Endothelial cell of umbilical vein (primary cell): ENCODE measurements around the gene PKD2. TPM values are rescaled to one million over a fixed set of nuclear protein-coding genes. Genes with fewer than 3 reads are reported as not detected.

ENCODE experiments used
- BruUV-seq: library from RNA; stranded (reverse); fragments of 400-500 nt; replicated peaks from 2 replicates; lab custom pipeline; 2021; lab: Mats Ljungman, UMichigan
- CTCF ChIA-PET: fragments of 300-600, 350-600 bp; sonication (Branson Sonifier 250); formaldehyde crosslinking; loops from one replicate; lab custom pipeline; 2021; ENCODE audit warnings: antibody characterized with exemption, inconsistent platforms; lab: Charles Lee
- POLR2A ChIA-PET: fragments of 300-600, 350-600 bp; sonication (Branson Sonifier 250); formaldehyde crosslinking; loops from one replicate; lab custom pipeline; 2021; ENCODE audit warnings: antibody characterized with exemption, inconsistent platforms; lab: Charles Lee
- DNase-seq: peaks from one replicate; pipeline ENCODE4 v3.0.0-alpha.2; 2011; ENCODE audit warnings: low read depth, low spot score
- FAIRE-seq: peaks from 2 replicates; lab custom pipeline; 2011; peaks lifted over from hg19 to GRCh38; lab: Jason Lieb, UNC
- H2AFZ ChIP-seq: 2 replicates; pipeline ENCODE4 v1.6.0; 2012; ENCODE audit warnings: low read depth, low read length, control low read depth, inconsistent platforms
- H3K27ac ChIP-seq: 2 replicates; pipeline ENCODE4 v1.5.1; 2011; ENCODE audit warnings: low read depth, mild to moderate bottlenecking, control low read depth, low read length, moderate library complexity; ENCODE audit not compliant: insufficient read depth
- H3K27me3 ChIP-seq, 2 experiments: 2 replicates each; pipeline versions ENCODE4 v1.6.0 to v1.6.1; 2011; ENCODE audit warnings: low read length in 2 of 2, mixed read lengths in 1 of 2; ENCODE audit not compliant: control insufficient read depth in 2 of 2, insufficient read depth in 2 of 2
- H3K36me3 ChIP-seq, 2 experiments: 2 replicates in 1 of 2; 3 replicates in 1 of 2; pipeline ENCODE4 v1.5.1; 2011; ENCODE audit warnings: low read length in 2 of 2, mild to moderate bottlenecking in 1 of 2, moderate library complexity in 1 of 2; ENCODE audit not compliant: control insufficient read depth in 2 of 2, insufficient read depth in 2 of 2; ENCODE audit errors: extremely low read depth in 1 of 2
- H3K4me1 ChIP-seq: 3 replicates; pipeline ENCODE4 v1.5.1; 2011; ENCODE audit warnings: mild to moderate bottlenecking, low read length; ENCODE audit not compliant: control insufficient read depth, insufficient read depth; ENCODE audit errors: extremely low read depth
- H3K4me2 ChIP-seq: 2 replicates; pipeline ENCODE4 v1.6.1; 2011; ENCODE audit warnings: low read length, control low read depth, mixed read lengths; ENCODE audit not compliant: insufficient read depth
- H3K4me3 ChIP-seq, 3 experiments: fragments of 200-600 bp in 1 of 3; sonication (generic), shearing (Covaris generic) in 1 of 3; replicated peaks in 1 of 3; 2 replicates each; pipeline ENCODE4 v1.5.1; 2011 to 2016; ENCODE audit warnings: control low read depth in 3 of 3, low read length in 3 of 3, mild to moderate bottlenecking in 2 of 3, inconsistent platforms in 1 of 3, low read depth in 1 of 3, moderate library complexity in 1 of 3; ENCODE audit not compliant: insufficient read depth in 1 of 3
- H3K79me2 ChIP-seq: 2 replicates; pipeline ENCODE4 v1.6.0; 2012; ENCODE audit warnings: low read length, inconsistent platforms; ENCODE audit not compliant: control insufficient read depth, insufficient read depth
- H3K9ac ChIP-seq: replicated peaks from 2 replicates; pipeline ENCODE3; 2011; ENCODE audit warnings: low read length, control low read depth; ENCODE audit not compliant: insufficient read depth; ENCODE audit errors: extremely low read depth
- H3K9me1 ChIP-seq: replicated peaks from 3 replicates; pipeline ENCODE4 v1.6.0; 2011; ENCODE audit warnings: mild to moderate bottlenecking, low read length; ENCODE audit not compliant: control insufficient read depth, insufficient read depth; ENCODE audit errors: extremely low read depth
- H3K9me3 ChIP-seq: replicated peaks from 2 replicates; pipeline ENCODE4 v1.5.1; 2012; ENCODE audit warnings: low read length, inconsistent platforms; ENCODE audit not compliant: control insufficient read depth, insufficient read depth
- H4K20me1 ChIP-seq: replicated peaks from 2 replicates; pipeline ENCODE3; 2011; ENCODE audit warnings: mild to moderate bottlenecking, low read length; ENCODE audit not compliant: control insufficient read depth, insufficient read depth; ENCODE audit errors: extremely low read depth
- EZH2 ChIP-seq: IDR thresholded peaks from 2 replicates; pipeline ENCODE4 v1.6.1; 2012; ENCODE audit warnings: borderline replicate concordance, low read depth, mild to moderate bottlenecking, moderate library complexity, low read length, inconsistent platforms; ENCODE audit not compliant: severe bottlenecking
- JUN ChIP-seq: IDR thresholded peaks from 2 replicates; pipeline ENCODE4 v1.6.1; 2011; ENCODE audit warnings: borderline replicate concordance, low read depth; ENCODE audit not compliant: insufficient read length, insufficient read depth
- POLR2A ChIP-seq: IDR thresholded peaks from 2 replicates; pipeline ENCODE4 v1.6.1; 2012; ENCODE audit warnings: low read depth, mild to moderate bottlenecking, control low read depth, low read length
- POLR2AphosphoS5 ChIP-seq: IDR thresholded peaks from 2 replicates; pipeline ENCODE4 v1.6.1; 2012; ENCODE audit warnings: low read depth, mild to moderate bottlenecking, control low read depth, low read length, moderate library complexity; ENCODE audit not compliant: insufficient read depth
- dilution Hi-C: fragments of 300-500 bp; cut with MboI; formaldehyde crosslinking; loops from one replicate; pipeline ENCODE4 v1.15.0; 2019; ENCODE audit warnings: low sequenced_read_pairs; ENCODE audit not compliant: extremely low pct_ligation_motif_present
- intact Hi-C: fragments of 100-400 bp; cut with micrococcal nuclease; formaldehyde crosslinking; loops from one replicate; pipeline ENCODE4 v1.10.0; 2022
- polyA plus RNA-seq, 4 experiments: library from polyadenylated mRNA; depleted of rRNA in 3 of 4; stranded (reverse) in 3 of 4; unstranded in 1 of 4; fragments of >200 nt; gene quantifications; 2 replicates each; pipeline versions ENCODE4 v1.2.1 to v1.2.3, GENCODE V29; 2011 to 2012; ENCODE audit warnings: missing spikeins in 1 of 4
- total RNA-seq: library from RNA; stranded (reverse); gene quantifications from 2 replicates; pipeline ENCODE4 v1.2.3, GENCODE V29; 2021
- TF ChIP-seq, protein P1 (sequence below): IDR thresholded peaks from 2 replicates; pipeline ENCODE4 v1.6.1; 2011; ENCODE audit not compliant: insufficient read depth, insufficient read length
- TF ChIP-seq, protein P2 (sequence below), 2 donors: IDR thresholded peaks; 1 replicate in 1 of 2; 2 replicates in 1 of 2; pipeline ENCODE4 v1.5.1; 2011; ENCODE audit warnings: low read length in 2 of 2, mild to moderate bottlenecking in 2 of 2, moderate library complexity in 2 of 2, control low read depth in 1 of 2, inconsistent platforms in 1 of 2, low read depth in 1 of 2; ENCODE audit not compliant: insufficient read depth in 1 of 2; ENCODE audit errors: extremely low read depth in 1 of 2

The PKD2 gene
- total and polyA plus RNA-seq, 2 donors (not counting 3 experiments of a cell fraction or from before 2014, with no cell fraction given): 23.1 to 27.0 TPM

DNA sequence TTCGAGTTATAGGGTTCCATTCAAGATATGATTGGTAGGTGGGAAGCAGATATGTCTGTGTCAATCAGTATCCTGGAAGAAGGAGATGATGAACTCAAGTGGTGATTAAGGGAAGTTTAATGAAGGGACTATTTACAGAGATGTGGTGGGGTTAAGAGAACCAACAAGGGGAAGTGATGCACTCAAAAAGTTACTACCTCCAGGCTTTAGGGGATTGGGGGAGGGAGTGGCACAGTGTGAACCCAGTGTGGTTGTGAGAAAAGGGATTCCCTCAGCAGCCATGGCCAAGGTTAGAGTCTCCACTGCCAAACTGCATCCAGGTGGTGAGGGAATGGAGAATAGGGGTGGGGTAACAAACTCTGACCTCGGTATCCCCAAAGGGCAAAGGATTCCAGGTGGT is 27.9 kb downstream of the PKD2 start:
- POLR2A ChIA-PET: no interaction called here
- TF ChIP-seq JUN (no peak), POLR2AphosphoS5 (no peak), EZH2 (no peak), POLR2A (no peak)
- TF ChIP-seq, protein P1, sequence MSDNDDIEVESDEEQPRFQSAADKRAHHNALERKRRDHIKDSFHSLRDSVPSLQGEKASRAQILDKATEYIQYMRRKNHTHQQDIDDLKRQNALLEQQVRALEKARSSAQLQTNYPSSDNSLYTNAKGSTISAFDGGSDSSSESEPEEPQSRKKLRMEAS: no peak
- TF ChIP-seq, protein P2, sequence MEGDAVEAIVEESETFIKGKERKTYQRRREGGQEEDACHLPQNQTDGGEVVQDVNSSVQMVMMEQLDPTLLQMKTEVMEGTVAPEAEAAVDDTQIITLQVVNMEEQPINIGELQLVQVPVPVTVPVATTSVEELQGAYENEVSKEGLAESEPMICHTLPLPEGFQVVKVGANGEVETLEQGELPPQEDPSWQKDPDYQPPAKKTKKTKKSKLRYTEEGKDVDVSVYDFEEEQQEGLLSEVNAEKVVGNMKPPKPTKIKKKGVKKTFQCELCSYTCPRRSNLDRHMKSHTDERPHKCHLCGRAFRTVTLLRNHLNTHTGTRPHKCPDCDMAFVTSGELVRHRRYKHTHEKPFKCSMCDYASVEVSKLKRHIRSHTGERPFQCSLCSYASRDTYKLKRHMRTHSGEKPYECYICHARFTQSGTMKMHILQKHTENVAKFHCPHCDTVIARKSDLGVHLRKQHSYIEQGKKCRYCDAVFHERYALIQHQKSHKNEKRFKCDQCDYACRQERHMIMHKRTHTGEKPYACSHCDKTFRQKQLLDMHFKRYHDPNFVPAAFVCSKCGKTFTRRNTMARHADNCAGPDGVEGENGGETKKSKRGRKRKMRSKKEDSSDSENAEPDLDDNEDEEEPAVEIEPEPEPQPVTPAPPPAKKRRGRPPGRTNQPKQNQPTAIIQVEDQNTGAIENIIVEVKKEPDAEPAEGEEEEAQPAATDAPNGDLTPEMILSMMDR (IDR thresholded peaks at IDR 0.05; ENCODE audit: extremely low read depth in 1 of 2, insufficient read depth in 1 of 2, low read depth in 1 of 2, low read length in 2 of 2): no peak
- peaks cover 5 to 21% of the 10 kb centered on the region in 2 experiments for H3K36me3 ChIP-seq
- no TSS peak for BruUV-seq
- no peak overlapping the region for H3K27ac ChIP-seq
- H3K27me3 ChIP-seq: no peaks in the 10 kb centered on the region
- H3K4me1 ChIP-seq: no peaks in the 10 kb centered on the region
- H3K79me2 ChIP-seq: peaks cover 1% of the 10 kb centered on the region
- no peak overlapping the region for H3K4me3 ChIP-seq
- H2AFZ ChIP-seq: no peak overlapping the region
- FAIRE-seq: no peak
- H3K4me2 ChIP-seq: no peak overlapping the region
- H4K20me1 ChIP-seq: no peaks in the 10 kb centered on the region
- intact Hi-C loops: loop anchor here (10.0 kb wide), 1 partner anchor 420 kb away; the partner anchor contains the start of gene HERC5
- no peak for DNase-seq
- H3K9me1 ChIP-seq: no peaks in the 10 kb centered on the region
- CTCF ChIA-PET: interaction anchor here (1.0 to 1.2 kb wide), 3 partner anchors 173 to 184 kb away, joined by 4 to 15 read pairs (median 5); no protein-coding TSS in a partner anchor
- no peak overlapping the region for H3K9ac ChIP-seq
- no peaks in the 10 kb centered on the region for H3K9me3 ChIP-seq
- dilution Hi-C loops: no loop called here
